ENCODE data around the gene PLEKHA7. TPM values are rescaled to one million over a fixed set of nuclear protein-coding genes. Genes with fewer than 3 reads are reported as not detected.

Gene PLEKHA7
- total RNA-seq, 2 experiments from 2014 or later = 2.3 to 3.4 TPM

DNA sequence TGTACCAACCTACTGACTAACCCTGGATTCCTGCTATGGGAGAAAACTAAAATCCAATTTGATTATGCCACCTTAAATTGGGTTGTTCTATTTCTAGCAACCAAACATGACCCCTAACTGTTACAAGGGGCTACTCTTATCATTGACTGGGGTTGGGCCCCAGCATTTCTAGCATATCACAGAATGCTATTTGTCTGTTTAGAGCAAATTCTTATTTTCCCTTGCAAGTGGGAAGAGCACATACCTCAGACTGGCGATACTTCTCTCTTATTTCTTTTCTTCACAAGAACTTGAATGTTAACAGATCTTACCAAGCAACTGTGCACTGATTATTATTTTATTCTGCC lies 182.0 kb downstream of the PLEKHA7 start:
- CTCF ChIA-PET = interaction anchor here (4.4 kb wide), 1 partner anchor 11 kb away, joined by 24 read pairs; no protein-coding TSS in a partner anchor
- H3K27me3 Mint-ChIP-seq = no peaks in the 10 kb centered on the region

GRCh38 chr11:16831316-16832192 lies 182.7 kb downstream of the PLEKHA7 start:
- POLR2A ChIA-PET = no interaction called here
- CTCF ChIA-PET = interaction anchor here (4.4 kb wide), 1 partner anchor 11 kb away, joined by 24 read pairs; no protein-coding TSS in a partner anchor
- H3K4me3 Mint-ChIP-seq = no peak overlapping the region
- no peaks in the 10 kb centered on the region for H3K36me3 Mint-ChIP-seq (ENCODE audit: low read depth)
- H3K27ac Mint-ChIP-seq = no peak overlapping the region
- H3K9me3 Mint-ChIP-seq = no peaks in the 10 kb centered on the region
- no peak for DNase-seq
- peaks cover 4% of the 10 kb centered on the region for H3K4me1 Mint-ChIP-seq
- H3K27me3 Mint-ChIP-seq = no peaks in the 10 kb centered on the region

More for the DNA sequence above, 182.0 kb downstream of the PLEKHA7 start:
- Mint-ChIP-seq H3K36me3 (ENCODE audit: low read depth) (no peaks in the 10 kb centered on the region), H3K4me3 (no peak overlapping the region), H3K9me3 (no peaks in the 10 kb centered on the region), H3K4me1 (peaks cover 1% of the 10 kb centered on the region), H3K27ac (no peak overlapping the region)
- POLR2A ChIA-PET = no interaction called here
- no peak for DNase-seq

DNA sequence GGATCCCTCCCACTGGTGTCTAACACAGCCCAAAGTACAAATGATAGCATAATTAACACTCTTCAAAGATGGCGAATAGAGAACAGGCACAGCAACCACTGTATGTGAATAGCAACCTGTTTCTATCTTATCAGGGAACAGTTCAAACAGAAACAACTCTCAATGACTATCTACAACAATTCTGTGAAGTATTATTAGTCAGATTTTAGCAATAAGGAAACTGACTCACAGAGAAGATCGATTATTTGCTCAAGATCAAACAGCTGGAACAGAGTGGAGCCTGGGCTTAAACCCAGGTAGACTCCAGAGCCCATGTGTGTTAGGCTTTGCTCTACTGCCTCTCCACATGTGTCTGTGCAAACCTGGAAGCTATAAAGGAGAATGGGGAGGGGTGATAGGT lies 187.1 kb downstream of the PLEKHA7 start:
- Mint-ChIP-seq H3K9me3 (no peaks in the 10 kb centered on the region), H3K4me3 (no peak overlapping the region), H3K36me3 (ENCODE audit: low read depth) (no peaks in the 10 kb centered on the region), H3K27me3 (no peaks in the 10 kb centered on the region), H3K27ac (no peak overlapping the region), H3K4me1 (peaks cover 4% of the 10 kb centered on the region)
- DNase-seq = no peak
- POLR2A ChIA-PET = no interaction called here
- CTCF ChIA-PET = interaction anchor here (1.0 kb wide), 1 partner anchor 41 kb away, joined by 7 read pairs; no protein-coding TSS in a partner anchor

GRCh38 chr11:16825968-16826367 lies 188.2 kb downstream of the PLEKHA7 start:
- Mint-ChIP-seq H3K9me3 (no peaks in the 10 kb centered on the region), H3K27me3 (no peaks in the 10 kb centered on the region), H3K4me3 (no peak overlapping the region), H3K36me3 (ENCODE audit: low read depth) (no peaks in the 10 kb centered on the region), H3K4me1 (peaks cover 4% of the 10 kb centered on the region), H3K27ac (no peak overlapping the region)
- no peak for DNase-seq
- ChIA-PET POLR2A (no interaction called here), CTCF (interaction anchor here (1.2 kb wide), 1 partner anchor 40 kb away, joined by 4 read pairs; no protein-coding TSS in a partner anchor)

- ChIA-PET POLR2A (no interaction called here), CTCF (interaction anchor here (1.2 kb wide), 1 partner anchor 39 kb away, joined by 4 read pairs; no protein-coding TSS in a partner anchor)
- H3K9me3 Mint-ChIP-seq = no peaks in the 10 kb centered on the region
These were observed 189.1 kb downstream of the PLEKHA7 start for GRCh38 chr11:16825101-16825500.

DNA sequence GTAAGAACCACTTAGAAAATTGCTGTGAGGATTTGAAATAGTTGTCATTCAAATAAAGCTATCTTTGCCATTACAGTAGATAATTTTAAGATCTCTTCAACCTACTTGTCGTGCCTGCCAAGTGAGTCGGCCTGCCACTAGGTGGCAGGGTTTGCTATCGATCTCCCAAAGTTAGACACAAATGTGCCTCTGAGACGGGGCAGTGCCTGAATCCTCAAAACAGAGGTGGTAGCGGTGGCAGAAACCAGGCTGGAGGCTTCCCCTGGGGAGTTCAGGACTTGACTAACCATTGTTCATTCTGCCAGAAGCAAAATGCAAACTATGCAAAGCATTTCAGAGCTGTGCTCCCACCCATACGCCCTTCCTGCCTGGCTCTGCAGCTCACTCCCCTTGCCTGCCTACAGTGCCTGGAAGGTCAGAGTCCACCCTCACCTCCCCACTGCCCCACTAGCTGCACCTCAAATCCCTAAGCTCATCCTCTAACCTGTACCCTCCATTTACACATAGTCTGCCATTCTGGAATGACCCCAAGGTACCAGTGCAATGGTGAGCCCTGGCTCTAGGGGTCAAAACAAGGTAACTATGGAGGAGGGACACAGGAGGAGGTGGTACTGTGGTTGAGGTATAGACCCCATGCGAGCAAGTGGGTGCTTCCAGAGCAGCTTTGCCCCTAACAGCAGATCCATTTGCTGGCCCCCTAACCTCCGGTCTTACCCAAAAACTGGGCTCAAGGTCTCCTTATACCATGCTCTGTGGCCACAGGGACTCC lies 193.7 kb downstream of the PLEKHA7 start:
- peak; percentile 74 for DNase-seq
- H3K4me3 Mint-ChIP-seq = no peak overlapping the region
- ChIA-PET CTCF (interaction anchor here (0.6 to 2.8 kb wide), 18 partner anchors 10 to 357 kb away, joined by 3 to 24 read pairs (median 4); no protein-coding TSS in a partner anchor), POLR2A (no interaction called here)
- H3K4me1 Mint-ChIP-seq = peaks cover 4% of the 10 kb centered on the region
- H3K27me3 Mint-ChIP-seq = no peaks in the 10 kb centered on the region
- no peaks in the 10 kb centered on the region for H3K9me3 Mint-ChIP-seq
- H3K27ac Mint-ChIP-seq = no peak overlapping the region
- H3K36me3 Mint-ChIP-seq (ENCODE audit: low read depth) = no peaks in the 10 kb centered on the region

More at GRCh38 chr11:16825101-16825500, 189.1 kb downstream of the PLEKHA7 start:
- DNase-seq = no peak
- H3K36me3 Mint-ChIP-seq (ENCODE audit: low read depth) = no peaks in the 10 kb centered on the region
- no peak overlapping the region for H3K4me3 Mint-ChIP-seq
- H3K27ac Mint-ChIP-seq = no peak overlapping the region
- no peaks in the 10 kb centered on the region for H3K27me3 Mint-ChIP-seq
- H3K4me1 Mint-ChIP-seq = peaks cover 8% of the 10 kb centered on the region

DNA sequence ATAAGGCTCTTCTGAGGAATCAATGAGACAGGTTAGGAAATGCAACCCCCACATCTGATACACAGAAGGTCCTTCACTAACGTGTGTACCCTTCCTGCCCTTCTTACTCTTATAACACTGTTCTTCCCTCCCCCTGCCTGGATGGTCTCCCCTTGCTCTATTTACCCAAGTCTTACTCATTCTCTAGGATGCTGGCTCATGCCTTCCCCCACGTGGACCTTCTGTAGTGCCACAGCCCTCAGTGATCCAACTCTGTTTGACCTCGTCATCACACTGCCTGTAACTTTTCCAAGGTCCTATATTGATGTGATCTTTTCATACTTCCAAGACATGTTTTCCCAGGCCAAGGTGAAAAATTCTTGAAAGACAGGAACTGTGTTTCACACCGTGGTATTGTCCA lies 195.9 kb downstream of the PLEKHA7 start:
- ChIA-PET POLR2A (no interaction called here), CTCF (no interaction called here)
- no peaks in the 10 kb centered on the region for H3K27me3 Mint-ChIP-seq
- no peak overlapping the region for H3K4me3 Mint-ChIP-seq
- H3K4me1 Mint-ChIP-seq = peaks cover 4% of the 10 kb centered on the region
- no peak for DNase-seq
- no peaks in the 10 kb centered on the region for H3K9me3 Mint-ChIP-seq
- H3K27ac Mint-ChIP-seq = no peak overlapping the region
- H3K36me3 Mint-ChIP-seq (ENCODE audit: low read depth) = no peaks in the 10 kb centered on the region

DNA sequence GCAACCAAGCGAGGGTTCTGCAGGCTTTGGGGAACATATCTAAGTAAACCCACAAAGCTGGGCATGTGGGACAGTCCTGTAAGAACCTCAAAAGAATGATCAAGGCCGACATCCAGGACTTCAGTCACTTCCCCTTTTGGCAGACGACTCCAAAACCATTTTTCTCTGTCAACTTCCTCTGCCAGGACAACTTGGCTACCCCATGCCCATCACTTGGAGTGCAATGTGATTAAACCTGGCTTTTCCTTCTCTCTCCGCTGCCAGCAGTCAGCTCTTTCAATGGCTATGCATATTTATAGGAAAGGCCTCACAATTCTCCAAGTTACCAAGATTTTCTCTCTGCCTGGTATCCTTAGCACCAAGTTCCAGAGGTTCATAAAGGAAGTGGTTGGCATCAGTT lies 196.9 kb downstream of the PLEKHA7 start:
- Mint-ChIP-seq H3K4me3 (no peak overlapping the region), H3K27me3 (no peaks in the 10 kb centered on the region), H3K27ac (no peak overlapping the region), H3K36me3 (ENCODE audit: low read depth) (no peaks in the 10 kb centered on the region), H3K4me1 (peaks cover 4% of the 10 kb centered on the region), H3K9me3 (no peaks in the 10 kb centered on the region)
- ChIA-PET CTCF (interaction anchor here (2.5 kb wide), 1 partner anchor 29 kb away, joined by 7 read pairs; no protein-coding TSS in a partner anchor), POLR2A (no interaction called here)
- no peak for DNase-seq

GRCh38 chr11:16816358-16817270 lies 197.6 kb downstream of the PLEKHA7 start:
- peaks cover 4% of the 10 kb centered on the region for H3K4me1 Mint-ChIP-seq
- POLR2A ChIA-PET = no interaction called here
- no peak overlapping the region for H3K4me3 Mint-ChIP-seq
- no peaks in the 10 kb centered on the region for H3K36me3 Mint-ChIP-seq (ENCODE audit: low read depth)
- H3K27me3 Mint-ChIP-seq = no peaks in the 10 kb centered on the region
- DNase-seq = no peak
- H3K27ac Mint-ChIP-seq = no peak overlapping the region
- H3K9me3 Mint-ChIP-seq = no peaks in the 10 kb centered on the region
- CTCF ChIA-PET = interaction anchor here (1.5 to 2.5 kb wide), 3 partner anchors 29 to 247 kb away, joined by 3 to 7 read pairs (median 7); no protein-coding TSS in a partner anchor

GRCh38 chr11:16815047-16815767 lies 199.0 kb downstream of the PLEKHA7 start:
- H3K4me3 Mint-ChIP-seq = no peak overlapping the region
- no peaks in the 10 kb centered on the region for H3K9me3 Mint-ChIP-seq
- ChIA-PET CTCF (interaction anchor here (1.7 to 2.5 kb wide), 2 partner anchors 27 to 248 kb away, joined by 7 read pairs; no protein-coding TSS in a partner anchor), POLR2A (no interaction called here)
- no peak for DNase-seq
- H3K27ac Mint-ChIP-seq = no peak overlapping the region
- no peaks in the 10 kb centered on the region for H3K27me3 Mint-ChIP-seq
- H3K36me3 Mint-ChIP-seq (ENCODE audit: low read depth) = no peaks in the 10 kb centered on the region
- no peaks in the 10 kb centered on the region for H3K4me1 Mint-ChIP-seq

DNA sequence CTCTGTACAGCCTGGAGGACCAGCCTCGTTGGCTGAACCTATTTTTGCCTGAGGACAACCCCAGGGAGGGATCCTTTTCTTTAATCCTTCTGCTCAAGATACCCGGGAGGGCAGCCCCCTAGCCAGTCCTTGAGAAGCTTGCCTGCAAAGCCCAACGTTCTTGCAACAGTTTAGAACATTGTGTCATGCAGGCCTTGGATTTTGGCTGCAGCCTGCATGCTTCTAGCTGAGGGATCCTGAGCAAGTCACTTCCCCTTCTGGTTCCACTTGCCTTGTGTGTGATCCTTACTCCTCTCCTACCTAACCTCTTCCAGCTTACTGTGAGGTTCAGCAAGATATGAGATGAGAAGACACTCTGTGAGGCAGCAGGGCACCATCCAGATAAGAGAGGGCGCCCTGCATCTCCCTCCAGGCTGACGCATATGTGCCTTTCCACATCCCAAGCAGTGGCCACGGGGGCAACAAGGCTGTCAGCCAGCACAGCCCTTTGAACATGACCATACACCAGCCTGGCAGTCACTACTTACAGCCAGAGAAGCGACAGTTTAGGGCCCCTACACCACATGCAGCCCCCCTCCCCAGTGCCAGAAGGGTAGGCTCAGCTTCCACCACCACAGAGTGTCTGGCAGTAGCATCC lies 199.7 kb downstream of the PLEKHA7 start:
- no peak for DNase-seq
- no peaks in the 10 kb centered on the region for H3K36me3 Mint-ChIP-seq (ENCODE audit: low read depth)
- H3K27ac Mint-ChIP-seq = no peak overlapping the region
- no peaks in the 10 kb centered on the region for H3K27me3 Mint-ChIP-seq
- H3K9me3 Mint-ChIP-seq = no peaks in the 10 kb centered on the region
- ChIA-PET CTCF (no interaction called here), POLR2A (no interaction called here)
- no peaks in the 10 kb centered on the region for H3K4me1 Mint-ChIP-seq
- H3K4me3 Mint-ChIP-seq = no peak overlapping the region

GRCh38 chr11:16813126-16813525 lies 201.1 kb downstream of the PLEKHA7 start:
- Mint-ChIP-seq H3K9me3 (no peaks in the 10 kb centered on the region), H3K4me3 (no peak overlapping the region), H3K4me1 (no peaks in the 10 kb centered on the region), H3K36me3 (ENCODE audit: low read depth) (no peaks in the 10 kb centered on the region), H3K27ac (no peak overlapping the region), H3K27me3 (no peaks in the 10 kb centered on the region)
- ChIA-PET POLR2A (no interaction called here), CTCF (no interaction called here)
- no peak for DNase-seq
